Left colon (tissue), 2 donors: Measurements from ENCODE around the gene NCR3LG1. TPM values are rescaled to one million over a fixed set of nuclear protein-coding genes. Genes with fewer than 3 reads are reported as not detected.

Experiments
- ATAC-seq: fragments of 200-7000 bp; cut with Tn5 transposase; one replicate; pipeline ENCODE4 v1.9.1; 2020; ENCODE audit warnings: mild to moderate bottlenecking, moderate library complexity
- DNase-seq, 2 donors: peaks; one replicate each; pipeline ENCODE4 v3.0.0-alpha.2; 2020
- intact Hi-C, 2 donors: fragments of 100-400 bp; cut with DNase I in 1 of 2; cut with micrococcal nuclease in 1 of 2; formaldehyde crosslinking; loops; one replicate each; pipeline versions ENCODE4 v1.11.2 to v1.14.0; 2022; cut with DNase I, micrococcal nuclease
- total RNA-seq, 2 donors: library from RNA; stranded (reverse); fragmentation: NEBNext Ultra II Directional; extraction: Animal tissue kit (Norgen Biotek cat#: 25700); gene quantifications; one replicate each; pipeline ENCODE4 v1.2.1, GENCODE V29; 2021
- donor health status: DM: no; HTN: no; CAD: no.
- donor health status: DM: yes; HTN: yes; CAD: no.

The NCR3LG1 gene
- total RNA-seq, 2 donors from 2014 or later: 13.1 to 16.5 TPM

GRCh38 chr11:17369094-17369493, 17.5 kb downstream of the NCR3LG1 start:
- intact Hi-C loops: no loop called here
- ATAC-seq (no peak), DNase-seq (no peak)

- DNase-seq (no peak), ATAC-seq (no peak)
- intact Hi-C loops: no loop called here
Measured at GRCh38 chr11:17369684-17370243, 18.2 kb downstream of the NCR3LG1 start.

- DNase-seq (no peak), ATAC-seq (no peak)
- intact Hi-C loops: no loop called here
Measured at GRCh38 chr11:17371614-17372013, 20.0 kb downstream of the NCR3LG1 start.

- intact Hi-C loops: no loop called here
- DNase-seq (no peak), ATAC-seq (no peak)
Measured at GRCh38 chr11:17375547-17375946, 23.9 kb downstream of the NCR3LG1 start.

DNA sequence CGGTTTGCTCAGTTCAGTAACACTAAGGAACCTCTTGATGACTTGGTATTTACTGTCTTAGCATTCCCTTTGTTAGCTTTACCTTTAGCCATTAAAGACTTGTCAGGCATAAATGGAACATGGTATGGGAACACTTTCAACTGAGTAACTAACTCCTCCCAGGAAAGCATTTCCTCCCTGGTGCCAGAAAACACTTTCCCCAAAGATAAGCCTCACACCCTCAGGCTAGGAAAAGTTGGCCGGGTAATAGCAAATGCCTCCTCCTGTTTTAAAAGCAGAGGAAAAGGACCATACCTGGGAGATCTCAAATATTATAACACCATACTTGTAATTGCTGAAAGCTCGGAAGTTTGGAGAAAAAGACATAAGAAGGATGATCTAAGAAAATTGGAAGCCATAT, 24.9 kb downstream of the NCR3LG1 start:
- DNase-seq: no peak
- intact Hi-C loops: no loop called here
- ATAC-seq: no peak

DNA sequence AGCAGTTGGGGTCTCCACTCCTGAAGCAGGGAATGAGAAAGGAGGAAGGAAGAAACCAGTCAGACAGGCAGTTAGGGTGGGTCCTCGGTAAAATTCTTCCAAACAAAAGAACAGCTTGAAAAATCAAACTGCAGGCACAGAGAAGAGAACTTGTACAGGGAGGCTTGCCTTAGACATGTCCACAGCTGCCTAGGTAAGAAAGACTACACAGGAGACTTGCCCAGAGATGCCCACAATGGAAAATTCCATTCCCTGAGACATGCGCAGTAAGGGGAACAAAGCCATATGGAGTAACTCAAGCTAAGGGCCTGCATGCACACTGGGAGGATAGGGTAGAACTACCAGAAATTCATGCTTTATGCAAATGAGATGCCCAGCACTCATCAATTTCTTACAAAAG, 27.1 kb downstream of the NCR3LG1 start:
- intact Hi-C loops: no loop called here
- ATAC-seq (no peak), DNase-seq (no peak)

- intact Hi-C loops: loop anchor here in 1 of 2 donors (5.0 kb wide), 1 partner anchor 123 kb away; no protein-coding TSS in a partner anchor
- no peak for DNase-seq
- ATAC-seq: no peak
Measured at GRCh38 chr11:17379383-17380180, 28.0 kb downstream of the NCR3LG1 start.

GRCh38 chr11:17381156-17381555, 29.6 kb downstream of the NCR3LG1 start:
- intact Hi-C loops: loop anchor here in 1 of 2 donors (5.0 kb wide), 1 partner anchor 121 kb away; no protein-coding TSS in a partner anchor
- no peak for ATAC-seq
- DNase-seq: no peak

DNA sequence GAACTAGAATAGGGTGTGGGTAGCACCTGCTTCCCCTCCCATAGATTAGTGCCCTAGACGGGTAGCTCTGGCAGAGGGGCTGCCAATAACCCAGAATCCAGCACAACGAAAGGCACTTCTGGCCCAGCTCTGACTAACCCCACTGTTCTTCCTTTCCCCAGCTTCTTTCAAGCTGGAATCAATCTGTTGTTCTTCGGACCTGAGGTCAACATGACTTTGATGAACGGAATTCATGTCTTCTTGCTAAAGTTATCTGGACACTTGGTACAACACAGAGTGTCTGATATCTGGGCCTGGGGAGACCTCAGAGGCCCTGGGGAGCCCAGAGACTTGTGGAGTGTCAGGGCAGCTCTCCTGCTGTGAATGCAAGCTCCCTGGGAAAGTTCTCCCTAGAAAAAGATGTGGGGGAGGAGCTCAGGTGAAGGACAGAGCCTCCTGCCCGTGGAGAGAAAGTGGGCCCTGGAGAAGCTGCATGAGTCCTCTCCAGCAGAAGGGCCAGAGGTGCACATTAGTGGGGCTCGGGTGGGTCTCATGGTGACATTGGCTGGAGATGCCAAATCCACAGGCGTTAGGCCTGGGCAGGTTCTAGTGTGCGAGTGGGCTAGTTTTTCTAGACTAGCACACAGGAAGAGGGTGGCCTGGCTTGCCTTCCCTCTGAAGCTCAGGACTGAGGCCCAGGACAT, 30.6 kb downstream of the NCR3LG1 start:
- intact Hi-C loops: loop anchor here in 1 of 2 donors (5.0 kb wide), 1 partner anchor 120 kb away; no protein-coding TSS in a partner anchor
- DNase-seq: no peak
- ATAC-seq: no peak

GRCh38 chr11:17383461-17383860, 31.9 kb downstream of the NCR3LG1 start:
- ATAC-seq (no peak), DNase-seq (no peak)
- intact Hi-C loops: loop anchor here in 1 of 2 donors (5.0 kb wide), 1 partner anchor 119 kb away; no protein-coding TSS in a partner anchor

GRCh38 chr11:17384002-17384511, 32.5 kb downstream of the NCR3LG1 start:
- ATAC-seq: peak; percentile 61
- DNase-seq: peak; percentile 62 to 82
- intact Hi-C loops: loop anchor here (2.0 to 5.0 kb wide), 2 partner anchors 118 to 119 kb away; no protein-coding TSS in a partner anchor

- intact Hi-C loops: loop anchor here in 1 of 2 donors (2.0 kb wide), 1 partner anchor 117 kb away; no protein-coding TSS in a partner anchor
- DNase-seq (no peak), ATAC-seq (no peak)
Measured at GRCh38 chr11:17385492-17385891, 33.9 kb downstream of the NCR3LG1 start.

DNA sequence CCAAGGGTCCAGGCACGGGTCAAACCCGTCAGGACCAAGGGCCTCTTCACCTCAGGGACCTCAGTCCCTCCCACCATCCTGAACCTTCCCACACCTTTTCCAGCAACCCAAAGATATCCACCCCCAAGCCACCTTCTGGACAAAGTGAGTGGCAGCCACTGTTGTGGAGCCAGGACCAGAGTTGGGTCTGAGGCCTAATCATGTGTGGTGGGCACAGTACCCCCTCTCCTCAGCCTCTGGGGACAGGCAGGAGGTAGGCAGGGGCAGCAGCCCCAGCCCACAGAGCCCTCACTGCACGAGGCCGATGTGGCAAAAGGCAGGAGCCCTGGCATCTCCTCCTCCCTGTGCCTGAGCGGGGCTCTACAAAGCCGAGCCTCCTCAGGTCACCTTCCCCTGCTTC, 34.3 kb downstream of the NCR3LG1 start:
- ATAC-seq: no peak
- intact Hi-C loops: loop anchor here in 1 of 2 donors (2.0 kb wide), 1 partner anchor 117 kb away; no protein-coding TSS in a partner anchor
- DNase-seq: no peak

DNA sequence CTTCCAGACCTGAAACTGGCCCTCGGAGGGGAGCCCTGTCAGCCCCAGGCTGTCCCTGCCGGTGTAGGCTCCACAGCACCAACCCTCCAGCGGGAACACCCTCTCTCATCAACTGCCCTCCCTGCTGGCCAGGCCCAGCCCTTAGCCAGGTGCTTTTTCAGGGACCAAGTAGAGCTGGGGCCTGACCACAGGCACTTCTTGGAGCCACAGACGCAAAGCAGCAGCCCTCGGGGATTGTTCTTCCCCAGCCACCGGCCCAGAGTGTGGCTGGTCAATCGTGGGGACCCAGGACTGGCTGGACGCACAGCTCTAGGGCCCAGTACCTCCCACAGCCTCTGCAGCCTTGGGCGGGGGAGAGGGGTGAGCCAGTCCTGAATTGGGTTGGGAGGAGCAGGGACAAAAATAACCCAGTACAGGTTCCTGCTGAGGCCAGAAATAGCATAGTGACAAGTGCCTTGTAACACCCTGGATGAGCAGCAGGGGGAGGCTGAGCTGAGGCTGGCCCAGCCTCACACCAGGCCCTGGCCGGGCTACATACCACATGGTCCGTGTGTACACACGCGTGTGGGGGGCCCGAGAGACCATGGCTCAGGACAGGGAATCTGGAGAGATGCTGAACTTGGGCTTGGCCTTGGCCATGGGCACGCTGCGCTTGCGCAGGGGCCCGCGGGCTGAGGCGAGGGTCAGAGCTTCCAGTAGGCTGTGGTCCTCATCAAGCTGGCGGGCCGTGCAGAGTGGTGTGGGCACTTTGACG, 34.9 kb downstream of the NCR3LG1 start:
- intact Hi-C loops: no loop called here
- peak in 1 of 2 donors; percentile 74 for DNase-seq
- ATAC-seq: peak; percentile 61

GRCh38 chr11:17387254-17387653, 35.7 kb downstream of the NCR3LG1 start:
- ATAC-seq (no peak), DNase-seq (no peak)
- intact Hi-C loops: no loop called here

GRCh38 chr11:17387811-17388210, 36.2 kb downstream of the NCR3LG1 start:
- ATAC-seq: no peak
- no peak for DNase-seq
- intact Hi-C loops: no loop called here

DNA sequence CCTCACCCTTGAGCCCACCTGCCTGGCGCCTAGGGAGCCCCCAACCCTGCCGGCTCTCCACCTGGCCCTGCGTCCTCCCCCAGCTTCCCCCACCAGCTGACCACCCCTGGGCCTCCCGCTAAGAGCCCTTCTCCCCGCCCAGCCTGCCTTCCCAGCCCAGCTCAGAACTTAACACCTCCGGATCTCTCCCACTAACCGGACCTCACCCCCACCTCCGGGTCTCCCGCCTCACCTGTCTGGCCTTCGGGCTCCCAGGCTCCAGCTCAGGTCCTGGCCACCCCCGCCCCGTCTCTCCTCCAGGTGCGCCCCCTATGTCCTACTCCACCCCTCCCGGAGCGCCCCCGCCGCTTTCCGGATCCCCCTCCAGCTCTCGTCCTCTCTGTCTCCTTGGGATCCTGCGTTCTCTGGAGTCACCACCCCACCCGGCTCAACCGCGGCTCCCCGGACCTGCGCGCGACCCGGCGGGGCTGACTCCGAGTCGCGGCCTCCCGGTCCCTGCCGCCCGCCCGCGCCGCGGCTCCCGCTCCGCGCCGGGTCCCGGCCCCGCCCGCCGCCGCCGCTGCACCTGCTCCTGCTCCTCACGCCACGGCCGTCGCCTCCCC, 37.1 kb downstream of the NCR3LG1 start, which contains the start of gene KCNJ11:
TSS of gene KCNJ11 (minus strand) at position 51 of the 602 bp plus-strand sequence. CDS start 568 bp downstream, outside the sequence.
- intact Hi-C loops: no loop called here
- no peak for DNase-seq
- ATAC-seq: peak; percentile 69
